Measurements from ENCODE around the gene TMEM45B. TPM values are rescaled to one million over a fixed set of nuclear protein-coding genes. Genes with fewer than 3 reads are reported as not detected.
"Not testable (repeated sequence)": the region's sequence is repeated elsewhere in the genome, so short reads cannot be mapped to it uniquely, and the experiment has no call there.

TMEM45B gene
- total RNA-seq, 1 donor from 2014 or later = not detected

GRCh38 chr11:129795089-129795488, 20.6 kb upstream of the TMEM45B start:
- Mint-ChIP-seq H3K4me3 (ENCODE audit: unreplicated experiment) (no peak overlapping the region), H3K9me3 (ENCODE audit: unreplicated experiment) (peaks cover 14% of the 10 kb centered on the region), H3K36me3 (ENCODE audit: unreplicated experiment) (no peaks in the 10 kb centered on the region), H3K4me1 (ENCODE audit: unreplicated experiment) (no peaks in the 10 kb centered on the region), H3K27me3 (ENCODE audit: unreplicated experiment) (peaks cover 58% of the 10 kb centered on the region), H3K27ac (ENCODE audit: unreplicated experiment) (no peak overlapping the region)
- TF ChIP-seq CTCF (IDR thresholded peaks at IDR 0.05) = no peak
- no peak for DNase-seq (ENCODE audit: extremely low spot score, unreplicated experiment)

- Mint-ChIP-seq H3K9me3 (ENCODE audit: unreplicated experiment) (peaks cover 14% of the 10 kb centered on the region), H3K36me3 (ENCODE audit: unreplicated experiment) (no peaks in the 10 kb centered on the region), H3K27ac (ENCODE audit: unreplicated experiment) (no peak overlapping the region), H3K27me3 (ENCODE audit: unreplicated experiment) (peaks cover 49% of the 10 kb centered on the region), H3K4me1 (ENCODE audit: unreplicated experiment) (no peaks in the 10 kb centered on the region), H3K4me3 (ENCODE audit: unreplicated experiment) (no peak overlapping the region)
- no peak for DNase-seq (ENCODE audit: extremely low spot score, unreplicated experiment)
- no peak for TF ChIP-seq CTCF (IDR thresholded peaks at IDR 0.05)
Measured at GRCh38 chr11:129798212-129798611, 17.4 kb upstream of the TMEM45B start.

GRCh38 chr11:129800162-129800561, 15.5 kb upstream of the TMEM45B start:
- H3K4me1 Mint-ChIP-seq (ENCODE audit: unreplicated experiment) = not testable (repeated sequence)
- H3K9me3 Mint-ChIP-seq (ENCODE audit: unreplicated experiment) = peaks cover 20% of the 10 kb centered on the region

GRCh38 chr11:129800655-129801054, 15.0 kb upstream of the TMEM45B start:
- H3K9me3 Mint-ChIP-seq (ENCODE audit: unreplicated experiment) = peaks cover 17% of the 10 kb centered on the region
- no peaks in the 10 kb centered on the region for H3K4me1 Mint-ChIP-seq (ENCODE audit: unreplicated experiment)
- TF ChIP-seq CTCF (IDR thresholded peaks at IDR 0.05) = no peak
- peaks cover 61% of the 10 kb centered on the region for H3K27me3 Mint-ChIP-seq (ENCODE audit: unreplicated experiment)
- no peak overlapping the region for H3K4me3 Mint-ChIP-seq (ENCODE audit: unreplicated experiment)
- no peak overlapping the region for H3K27ac Mint-ChIP-seq (ENCODE audit: unreplicated experiment)
- no peak for DNase-seq (ENCODE audit: extremely low spot score, unreplicated experiment)
- H3K36me3 Mint-ChIP-seq (ENCODE audit: unreplicated experiment) = no peaks in the 10 kb centered on the region

More at GRCh38 chr11:129800162-129800561, 15.5 kb upstream of the TMEM45B start:
- H3K27ac Mint-ChIP-seq (ENCODE audit: unreplicated experiment); H3K36me3 Mint-ChIP-seq (ENCODE audit: unreplicated experiment); H3K4me3 Mint-ChIP-seq (ENCODE audit: unreplicated experiment); DNase-seq (ENCODE audit: extremely low spot score, unreplicated experiment): not testable (repeated sequence)
- H3K27me3 Mint-ChIP-seq (ENCODE audit: unreplicated experiment) = peaks cover 61% of the 10 kb centered on the region

GRCh38 chr11:129803533-129803932, 12.1 kb upstream of the TMEM45B start:
- Mint-ChIP-seq H3K4me3 (ENCODE audit: unreplicated experiment) (no peak overlapping the region), H3K9me3 (ENCODE audit: unreplicated experiment) (peaks cover 22% of the 10 kb centered on the region), H3K27ac (ENCODE audit: unreplicated experiment) (no peak overlapping the region), H3K27me3 (ENCODE audit: unreplicated experiment) (peaks cover 81% of the 10 kb centered on the region), H3K36me3 (ENCODE audit: unreplicated experiment) (no peaks in the 10 kb centered on the region), H3K4me1 (ENCODE audit: unreplicated experiment) (no peaks in the 10 kb centered on the region)
- no peak for DNase-seq (ENCODE audit: extremely low spot score, unreplicated experiment)
- TF ChIP-seq CTCF (IDR thresholded peaks at IDR 0.05) = no peak

GRCh38 chr11:129804012-129804411, 11.6 kb upstream of the TMEM45B start:
- Mint-ChIP-seq H3K36me3 (ENCODE audit: unreplicated experiment) (no peaks in the 10 kb centered on the region), H3K27me3 (ENCODE audit: unreplicated experiment) (peaks cover 76% of the 10 kb centered on the region), H3K9me3 (ENCODE audit: unreplicated experiment) (peaks cover 17% of the 10 kb centered on the region), H3K27ac (ENCODE audit: unreplicated experiment) (no peak overlapping the region), H3K4me3 (ENCODE audit: unreplicated experiment) (no peak overlapping the region), H3K4me1 (ENCODE audit: unreplicated experiment) (no peaks in the 10 kb centered on the region)
- TF ChIP-seq CTCF (IDR thresholded peaks at IDR 0.05) = no peak
- DNase-seq (ENCODE audit: extremely low spot score, unreplicated experiment) = no peak

- not testable (repeated sequence) for H3K4me1 Mint-ChIP-seq (ENCODE audit: unreplicated experiment); H3K27ac Mint-ChIP-seq (ENCODE audit: unreplicated experiment); DNase-seq (ENCODE audit: extremely low spot score, unreplicated experiment); H3K4me3 Mint-ChIP-seq (ENCODE audit: unreplicated experiment); H3K36me3 Mint-ChIP-seq (ENCODE audit: unreplicated experiment)
- H3K27me3 Mint-ChIP-seq (ENCODE audit: unreplicated experiment) = peaks cover 66% of the 10 kb centered on the region
- peaks cover 12% of the 10 kb centered on the region for H3K9me3 Mint-ChIP-seq (ENCODE audit: unreplicated experiment)
Measured at GRCh38 chr11:129808241-129808640, 7.4 kb upstream of the TMEM45B start.

Measured in osteocyte (in vitro differentiated cells).